Pancreas (tissue), 10 donors: ENCODE data around the gene SHLD1. TPM values are rescaled to one million over a fixed set of nuclear protein-coding genes. Genes with fewer than 3 reads are reported as not detected.
A peak's percentile ranks its signal among the peaks of the same experiment; 100 is the strongest.

ENCODE experiments used
- ATAC-seq, 4 donors: fragments of 200-7000 bp; cut with Tn5 transposase; one replicate each; pipeline versions ENCODE4 v1.8.0 to v1.9.1; 2020; ENCODE audit warnings: mild to moderate bottlenecking in 4 of 4, moderate library complexity in 4 of 4
- DNase-seq, 6 donors: peaks; one replicate each; pipeline ENCODE4 v3.0.0-alpha.2; 2020
- FAIRE-seq: peaks from 2 replicates; lab custom pipeline; 2012; peaks lifted over from hg19 to GRCh38; lab: Jason Lieb, UNC
- H3K27ac ChIP-seq, 4 donors: fragments of 200-600 bp; sonication (generic); 1 replicate in 3 of 4; 2 replicates in 1 of 4; pipeline versions ENCODE4 v1.5.0 to v1.8.0; 2020
- H3K27me3 ChIP-seq, 4 donors: fragments of 200-600 bp; one replicate each; pipeline ENCODE4 v1.8.0; 2021
- H3K36me3 ChIP-seq, 3 donors: fragments of 200-600 bp; sonication (generic) in 1 of 3; one replicate each; pipeline versions ENCODE4 v1.5.0 to v1.8.0; 2020 to 2021
- H3K4me1 ChIP-seq, 3 donors: fragments of 200-600 bp; one replicate each; pipeline ENCODE4 v1.8.0; 2021
- H3K4me3 ChIP-seq, 4 donors: fragments of 200-600 bp; sonication (generic) in 2 of 4; one replicate each; pipeline versions ENCODE4 v1.5.0 to v1.8.0; 2020 to 2021
- H3K9me3 ChIP-seq, 4 donors: fragments of 200-600 bp; one replicate each; pipeline ENCODE4 v1.8.0; 2021
- CTCF ChIP-seq, 4 donors: fragments of 200-600 bp; sonication (generic) in 3 of 4; IDR thresholded peaks; one replicate each; pipeline versions ENCODE4 v1.5.0 to v1.8.0; 2021; ENCODE audit warnings: antibody characterized with exemption in 4 of 4
- WGBS, 2 donors: extraction: QIAGEN DNeasy Blood & Tissue Kit; methylation state at CpG; one replicate each; pipeline ENCODE4 v1.1.7; 2013; 5-methylcytosine and 5-hydroxymethylcytosine counted together
- intact Hi-C, 3 donors: fragments of 100-400 bp; cut with DNase I; formaldehyde crosslinking; loops; one replicate each; pipeline versions ENCODE4 v1.11.1 to v1.14.2; 2022
- polyA plus RNA-seq, 2 donors: library from polyadenylated mRNA; stranded (reverse); fragments of 200-250 nt; gene quantifications; one replicate each; pipeline ENCODE4 v1.2.3, GENCODE V29; 2013
- total RNA-seq, 6 donors: library from RNA; stranded (reverse); fragmentation: NEBNext Ultra II Directional in 4 of 6; extraction: Animal tissue kit (Norgen Biotek cat#: 25700) in 4 of 6; gene quantifications; one replicate each; pipeline versions ENCODE4 v1.2.1 to v1.2.4, GENCODE V29; 2021 to 2023
- donor health status: healthy with polysubstance abuse.
- donor health status: DM: no; HTN: no; CAD: no; lungs with moderate emphysema.
- donor health status: DM: no; HTN: no; CAD: no.
- donor health status: control.
- donor health status: control.
- donor health status: Bipolar disorder and iron deficiency.
- donor health status: DM: yes; HTN: yes; CAD: no.
- donor health status: DM: no; HTN: no; CAD: no.
- donor health status: DM: no; HTN: no; CAD: no.
- donor health status: DM: yes; HTN: yes; CAD: no.

The SHLD1 gene
- total and polyA plus RNA-seq, 8 donors: 2.1 to 6.6 (median 3.4) TPM

- intact Hi-C loops: no loop called here
- peak overlapping the region in 1 of 4 donors; percentile 81 for H3K27ac ChIP-seq
- peak in 4 of 6 donors; percentile 30 to 59 (median 52) for DNase-seq
Measured at GRCh38 chr20:5751856-5752255, 1.7 kb downstream of the SHLD1 start.

GRCh38 chr20:5753814-5754213 lies 3.6 kb downstream of the SHLD1 start:
- Histone ChIP-seq H3K4me1 (peaks cover 0 to 4% (median 3%) of the 10 kb centered on the region in 3 donors), H3K4me3 (no peak overlapping the region), H3K27ac (no peak overlapping the region), H3K36me3 (no peaks in the 10 kb centered on the region), H3K9me3 (no peaks in the 10 kb centered on the region), H3K27me3 (no peaks in the 10 kb centered on the region)
- no peak for DNase-seq
- TF ChIP-seq CTCF (IDR thresholded peaks at IDR 0.05): no peak
- no peak for FAIRE-seq
- intact Hi-C loops: no loop called here
- 93 to 95% methylated on average over 7 of the region's 7 CpGs for WGBS, 2 donors
- no peak for ATAC-seq

More at GRCh38 chr20:5751856-5752255, 1.7 kb downstream of the SHLD1 start:
- FAIRE-seq (no peak), ATAC-seq (peak; percentile 36 to 72 (median 52))
- H3K27me3 ChIP-seq: no peaks in the 10 kb centered on the region
- no peak overlapping the region for H3K4me3 ChIP-seq
- TF ChIP-seq CTCF (IDR thresholded peaks at IDR 0.05): no peak
- no peaks in the 10 kb centered on the region for H3K36me3 ChIP-seq
- H3K4me1 ChIP-seq: peaks cover 0 to 4% (median 3%) of the 10 kb centered on the region in 3 donors
- WGBS, 2 donors: 35 to 37% methylated on average over 4 of the region's 4 CpGs
- no peaks in the 10 kb centered on the region for H3K9me3 ChIP-seq

- H3K9me3 ChIP-seq: no peaks in the 10 kb centered on the region
- H3K36me3 ChIP-seq: no peaks in the 10 kb centered on the region
- H3K4me1 ChIP-seq: no peaks in the 10 kb centered on the region
- no peak overlapping the region for H3K27ac ChIP-seq
- 91 to 97% methylated on average over 3 of the region's 3 CpGs for WGBS, 2 donors
- H3K27me3 ChIP-seq: no peaks in the 10 kb centered on the region
- no peak for TF ChIP-seq CTCF (IDR thresholded peaks at IDR 0.05)
- intact Hi-C loops: no loop called here
- H3K4me3 ChIP-seq: no peak overlapping the region
- DNase-seq: no peak
- no peak for ATAC-seq
- no peak for FAIRE-seq
Measured at GRCh38 chr20:5757949-5758348, 7.7 kb downstream of the SHLD1 start.

GRCh38 chr20:5766085-5766764 lies 16.0 kb downstream of the SHLD1 start:
- DNase-seq (no peak), ATAC-seq (peak; percentile 54 to 93 (median 75)), FAIRE-seq (no peak)
- H3K4me1 ChIP-seq: no peaks in the 10 kb centered on the region
- H3K36me3 ChIP-seq: no peaks in the 10 kb centered on the region
- intact Hi-C loops: no loop called here
- H3K4me3 ChIP-seq: no peak overlapping the region
- no peaks in the 10 kb centered on the region for H3K27me3 ChIP-seq
- H3K9me3 ChIP-seq: no peaks in the 10 kb centered on the region
- no peak overlapping the region for H3K27ac ChIP-seq
- TF ChIP-seq CTCF (IDR thresholded peaks at IDR 0.05): no peak
- WGBS, 2 donors: 42 to 46% methylated on average over 7 of the region's 7 CpGs

- WGBS, 2 donors: 85 to 88% methylated on average over 9 of the region's 9 CpGs
- H3K36me3 ChIP-seq: no peaks in the 10 kb centered on the region
- intact Hi-C loops: no loop called here
- no peaks in the 10 kb centered on the region for H3K4me1 ChIP-seq
- no peaks in the 10 kb centered on the region for H3K27me3 ChIP-seq
- no peak for ATAC-seq
- FAIRE-seq: no peak
- H3K4me3 ChIP-seq: no peak overlapping the region
- no peak for TF ChIP-seq CTCF (IDR thresholded peaks at IDR 0.05)
- H3K27ac ChIP-seq: no peak overlapping the region
- DNase-seq: no peak
- H3K9me3 ChIP-seq: no peaks in the 10 kb centered on the region
Measured at GRCh38 chr20:5767493-5768098, 17.4 kb downstream of the SHLD1 start.
